Pons (tissue), 1 donor: Measurements from ENCODE around the gene RGMA.
"Not testable (repeated sequence)": the region's sequence is repeated elsewhere in the genome, so short reads cannot be mapped to it uniquely, and the experiment has no call there.

ENCODE experiments used
- DNase-seq: peaks from one replicate; pipeline ENCODE4 v3.0.0-alpha.2; 2016; ENCODE audit warnings: low spot score

The RGMA gene

DNA sequence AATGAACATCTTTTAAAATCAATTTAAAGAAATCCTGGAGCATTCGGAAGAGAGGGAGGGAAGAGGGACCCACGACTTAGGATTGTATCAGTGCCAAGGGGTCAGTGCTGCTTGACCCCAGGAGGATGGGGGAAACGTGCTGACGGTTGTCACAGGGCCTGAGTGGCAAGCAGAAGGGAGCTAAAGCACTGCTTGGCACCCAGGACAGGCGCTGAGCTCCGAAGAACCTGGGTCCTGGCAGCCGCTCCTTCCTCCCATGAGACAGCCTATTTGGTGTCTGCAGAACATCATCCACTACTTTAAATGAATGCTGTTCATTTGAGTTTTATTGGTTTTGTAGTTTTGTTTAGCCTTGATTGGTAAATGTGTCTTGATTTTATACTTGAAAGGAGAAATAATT lies 54.5 kb downstream of the RGMA start:
- DNase-seq: no peak

DNA sequence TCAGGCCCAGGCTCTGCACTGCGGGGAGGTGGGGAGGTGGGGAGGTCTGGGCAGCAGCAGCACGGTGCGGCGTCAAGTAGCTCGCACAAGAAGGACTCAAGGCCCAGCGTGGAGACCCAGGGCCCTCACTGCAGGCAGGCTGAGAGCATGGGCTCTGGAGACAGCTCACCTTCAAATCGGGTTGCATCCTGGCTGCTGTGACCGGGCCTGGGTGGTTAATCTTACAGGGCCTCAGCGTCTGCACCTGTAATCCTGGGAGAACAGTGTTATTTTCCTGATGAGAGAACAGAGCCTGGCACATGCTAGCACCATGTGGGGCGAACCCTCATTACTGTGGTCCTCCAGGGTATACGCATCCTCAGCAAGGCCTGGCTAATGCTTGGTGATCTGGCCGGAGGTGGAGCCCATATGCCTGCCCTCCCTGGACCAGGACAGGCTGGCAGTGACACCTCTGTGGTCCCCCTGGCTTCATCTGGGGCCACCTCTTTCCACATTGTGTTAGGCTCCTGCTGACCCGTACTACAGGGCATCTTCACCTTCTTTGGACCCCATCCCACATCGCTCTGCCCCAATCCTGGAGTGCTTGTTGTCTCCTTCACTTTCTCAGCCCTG lies 55.5 kb downstream of the RGMA start:
- no peak for DNase-seq

- not testable (repeated sequence) for DNase-seq
Measured at GRCh38 chr15:93032515-93033206, 56.4 kb downstream of the RGMA start.

GRCh38 chr15:93031557-93032384 lies 57.2 kb downstream of the RGMA start:
- DNase-seq: not testable (repeated sequence)

- DNase-seq: no peak
Measured at GRCh38 chr15:93031103-93031464, 57.9 kb downstream of the RGMA start.

DNA sequence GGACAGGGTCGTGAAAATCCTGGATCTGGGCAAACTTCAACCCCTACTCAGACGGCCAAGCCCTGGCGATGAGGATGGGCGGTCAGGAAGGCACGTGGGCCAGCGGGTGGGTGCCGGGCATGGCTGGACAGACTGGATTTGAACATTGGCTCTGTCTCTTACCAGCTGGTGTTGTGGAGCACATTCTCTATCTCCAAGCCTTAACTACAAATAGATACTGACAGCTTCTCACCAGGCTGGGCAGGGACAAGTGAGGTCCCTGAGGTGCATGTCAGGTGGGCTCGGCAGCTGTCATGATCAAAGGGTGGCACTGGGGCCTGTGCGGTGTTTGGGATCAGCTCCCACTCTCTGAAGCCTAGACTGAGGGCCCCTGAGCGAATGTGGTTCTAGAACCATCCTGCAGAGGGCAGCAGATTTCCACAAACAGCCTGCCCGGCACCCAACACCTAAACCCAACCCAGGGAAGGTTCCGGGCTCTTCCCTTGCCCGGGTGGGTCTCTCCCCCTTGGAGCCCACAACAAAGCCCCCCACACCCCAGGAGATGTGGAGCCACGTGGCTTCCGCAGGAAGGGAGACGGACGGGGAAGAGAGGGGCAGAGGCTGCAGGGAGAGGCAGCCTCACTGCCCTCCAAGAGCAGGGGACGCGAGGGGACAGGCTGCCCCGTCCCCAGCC lies 58.4 kb downstream of the RGMA start:
- DNase-seq: peak; percentile 73

- DNase-seq: no peak
Measured at GRCh38 chr15:93029836-93030429, 59.1 kb downstream of the RGMA start.

- DNase-seq: no peak
Measured at GRCh38 chr15:93029214-93029835, 59.7 kb downstream of the RGMA start.

GRCh38 chr15:93028632-93029213 lies 60.3 kb downstream of the RGMA start:
- DNase-seq: peak; percentile 65

DNA sequence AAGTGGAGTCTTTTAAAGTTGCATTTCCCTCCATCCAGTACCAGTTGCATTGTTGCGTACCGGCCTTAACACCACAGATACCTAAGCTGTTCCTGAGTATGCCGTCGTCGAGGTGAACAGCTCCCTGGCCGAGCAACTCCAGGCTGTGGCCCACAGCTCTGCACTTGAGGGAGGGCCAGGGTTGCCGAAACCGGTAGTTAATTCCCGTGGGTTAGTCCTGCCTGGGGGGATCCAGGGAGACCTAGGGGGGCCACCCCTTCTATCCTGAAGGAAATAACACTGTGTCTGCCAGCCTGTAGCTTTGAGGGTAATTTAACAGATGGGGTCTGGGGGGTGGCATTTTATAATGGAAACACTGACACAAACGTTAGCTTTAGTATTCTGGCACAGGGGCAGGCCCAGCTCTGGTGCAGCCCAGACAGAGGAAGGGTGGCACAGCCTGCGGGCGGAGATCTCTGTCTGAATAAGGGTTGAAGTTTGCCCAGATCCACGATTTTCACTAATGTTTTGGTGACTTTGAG lies 60.8 kb downstream of the RGMA start:
- no peak for DNase-seq

DNA sequence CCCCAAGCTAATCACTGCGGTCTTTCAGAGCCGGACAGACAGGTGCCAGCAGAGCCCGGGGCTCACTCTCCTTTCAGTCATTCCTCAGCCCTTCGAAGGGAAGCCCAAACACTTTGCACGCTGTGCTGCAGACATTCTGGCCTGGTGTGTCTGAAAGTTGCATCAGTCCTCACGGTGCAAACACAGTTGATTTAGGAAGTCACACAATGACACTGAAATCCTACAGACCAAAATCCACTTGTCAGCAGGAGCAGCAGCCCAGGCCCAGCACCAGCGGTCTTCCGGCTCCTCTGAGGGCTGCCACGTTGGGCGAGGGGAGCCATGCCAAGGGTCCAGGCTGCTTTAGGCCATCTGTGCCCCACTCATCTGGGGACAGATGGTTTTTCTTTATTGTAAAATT lies 61.6 kb downstream of the RGMA start:
- DNase-seq: no peak

DNA sequence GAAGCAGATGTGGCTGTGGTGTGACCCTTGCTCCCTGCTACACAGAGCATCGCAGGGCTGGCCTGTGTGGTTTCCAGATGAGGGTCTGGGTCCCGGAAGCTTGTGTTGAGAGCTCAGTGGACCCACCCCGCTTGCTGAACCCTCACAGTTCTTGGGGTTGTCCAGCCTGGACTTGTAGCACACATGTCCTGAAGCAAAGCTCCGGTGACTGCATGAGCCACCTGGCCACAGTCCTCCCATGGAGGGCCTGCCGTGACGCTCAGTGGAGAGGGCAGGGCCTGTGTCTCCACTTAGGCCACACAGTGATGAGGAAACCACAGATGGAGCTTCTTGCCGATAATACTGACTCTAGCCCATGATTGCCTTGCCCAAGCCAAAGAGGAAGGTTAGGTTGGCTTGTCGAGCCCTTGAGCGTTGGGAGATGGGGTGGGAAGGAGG lies 62.6 kb downstream of the RGMA start:
- DNase-seq: no peak

DNA sequence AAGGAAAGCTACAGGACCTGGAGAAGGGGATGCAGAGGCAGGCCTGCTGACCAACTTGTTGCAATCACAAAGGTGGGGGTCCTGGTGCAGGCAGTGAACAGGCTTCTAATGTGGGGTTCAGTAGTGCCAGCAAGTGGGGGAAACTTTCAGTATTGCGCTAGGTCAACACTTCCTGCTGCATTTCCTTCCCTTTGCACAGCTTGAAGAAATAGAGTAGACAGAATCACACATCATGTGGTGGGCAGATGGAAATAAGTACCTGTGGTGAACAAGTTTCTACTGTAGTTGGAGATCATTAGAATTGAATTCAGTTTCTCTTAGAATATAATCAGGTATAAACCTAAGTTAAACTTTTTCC lies 63.4 kb downstream of the RGMA start:
- DNase-seq: no peak

- no peak for DNase-seq
Measured at GRCh38 chr15:93024716-93025624, 64.0 kb downstream of the RGMA start.

DNA sequence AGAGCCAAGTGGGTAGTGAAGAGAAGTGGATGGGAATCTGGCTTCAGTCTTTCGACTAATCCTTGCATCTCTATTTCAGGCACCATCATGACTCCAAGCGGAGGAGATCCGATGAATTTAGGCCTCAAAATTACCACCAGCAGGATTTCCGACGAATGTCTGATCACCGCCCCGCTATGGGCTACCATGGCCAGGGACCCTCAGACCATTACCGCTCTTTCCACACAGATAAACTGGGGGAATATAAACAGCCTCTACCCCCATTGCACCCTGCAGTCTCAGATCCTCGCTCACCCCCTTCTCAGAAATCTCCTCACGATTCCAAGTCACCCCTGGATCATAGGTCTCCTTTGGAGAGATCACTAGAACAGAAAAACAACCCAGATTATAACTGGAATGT lies 64.7 kb downstream of the RGMA start:
- DNase-seq: no peak

DNA sequence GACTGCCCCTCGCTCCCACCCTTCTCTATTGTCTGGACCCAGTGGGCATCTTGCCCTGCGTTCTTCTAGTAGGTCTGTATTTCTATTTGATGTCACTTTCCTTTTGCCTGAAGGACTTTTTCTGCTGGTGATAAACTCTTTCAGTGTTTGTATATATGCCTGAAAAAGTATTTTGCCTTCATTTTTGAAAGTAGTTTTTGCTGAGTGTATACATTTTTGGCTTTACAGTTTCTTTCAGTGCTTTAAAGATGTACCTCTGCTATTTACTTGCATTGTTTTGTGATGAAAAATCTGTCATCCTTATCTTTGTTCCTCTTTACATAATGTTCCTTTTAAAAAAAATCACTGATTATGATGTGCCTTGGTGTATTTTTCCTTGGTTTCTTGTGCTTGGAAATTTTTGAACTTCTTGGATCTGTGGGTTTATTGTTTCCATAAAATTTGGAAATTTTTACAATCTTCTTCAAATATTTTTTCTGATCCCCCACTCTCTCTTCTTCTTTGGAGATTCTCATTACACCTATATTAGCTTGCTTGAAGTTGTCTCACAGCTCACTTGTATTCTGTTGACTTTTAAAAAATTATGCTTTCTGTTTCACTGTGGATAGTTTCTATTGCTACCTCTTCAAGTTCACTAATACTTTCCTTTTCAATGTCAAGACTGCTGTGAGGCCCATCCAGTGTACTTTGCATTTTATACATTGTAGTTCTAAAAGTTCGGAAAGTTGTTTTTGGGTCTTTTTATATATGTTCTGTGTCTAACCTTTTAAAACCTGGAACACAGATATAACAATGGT lies 67.8 kb downstream of the RGMA start:
- DNase-seq: no peak

DNA sequence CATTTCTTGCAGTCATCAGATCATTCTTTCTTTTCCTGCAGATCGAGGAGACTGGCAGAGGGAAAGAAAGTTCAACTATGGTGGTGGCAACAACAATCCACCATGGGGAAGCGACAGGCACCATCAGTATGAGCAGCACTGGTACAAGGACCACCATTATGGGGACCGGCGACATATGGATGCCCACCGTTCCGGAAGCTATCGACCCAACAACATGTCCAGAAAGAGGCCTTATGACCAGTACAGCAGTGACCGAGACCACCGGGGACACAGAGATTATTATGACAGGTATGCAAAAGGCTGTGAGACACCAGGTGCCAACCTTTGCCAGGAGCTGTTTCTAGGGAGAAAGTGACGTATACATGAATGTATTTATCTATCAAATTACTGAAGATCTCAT lies 69.0 kb downstream of the RGMA start:
- DNase-seq: no peak

DNA sequence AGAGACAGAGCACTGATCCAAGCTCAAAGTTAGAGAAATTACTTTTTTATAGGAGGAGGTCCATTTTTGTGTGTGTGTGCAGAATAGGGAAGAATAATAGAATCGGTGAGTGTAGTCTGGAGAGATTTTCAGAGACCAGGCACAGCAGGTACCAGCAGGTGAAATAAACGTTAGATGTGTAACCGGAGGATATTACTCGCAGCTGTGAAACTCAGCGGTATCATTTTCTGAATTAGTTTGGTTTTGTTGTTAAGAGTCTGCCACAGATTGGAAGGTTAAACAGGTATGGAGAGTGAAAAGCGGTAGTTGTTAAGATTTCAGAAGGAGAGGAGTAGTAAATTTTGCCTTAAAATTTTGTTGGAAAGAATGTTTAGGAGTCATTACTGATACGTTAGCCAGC lies 69.9 kb downstream of the RGMA start:
- DNase-seq: no peak

GRCh38 chr15:93018574-93018973 lies 70.4 kb downstream of the RGMA start:
- DNase-seq: peak; percentile 75
